ENCODE results near the gene NFIB. TPM values are rescaled to one million over a fixed set of nuclear protein-coding genes. Genes with fewer than 3 reads are reported as not detected.

Gene NFIB
- total and polyA plus RNA-seq, 2 experiments from 2014 or later, result 5.3 to 6.0 TPM

GRCh38 chr9:14340994-14341393 is 27.1 kb upstream of the NFIB start:
- H3K4me1 ChIP-seq (ENCODE audit: insufficient read depth), result no peaks in the 10 kb centered on the region
- DNase-seq, result no peak
- no peak overlapping the region for H3K4me3 ChIP-seq
- no peaks in the 10 kb centered on the region for H4K20me1 ChIP-seq (ENCODE audit: insufficient read depth)
- no peak overlapping the region for H3K27ac ChIP-seq
- no peaks in the 10 kb centered on the region for H3K79me2 ChIP-seq (ENCODE audit: insufficient read depth)
- H3K27me3 ChIP-seq (replicated peaks; ENCODE audit: insufficient read depth), result peaks cover 93% of the 10 kb centered on the region
- no peaks in the 10 kb centered on the region for H3K9me2 ChIP-seq (ENCODE audit: insufficient read depth)
- in situ Hi-C loops (cut with MboI), result no loop called here
- H3F3A ChIP-seq (ENCODE audit: insufficient read depth), result no peaks in the 10 kb centered on the region
- H3K4me2 ChIP-seq (ENCODE audit: unreplicated experiment), result no peak overlapping the region
- TF ChIP-seq EZH2 (IDR thresholded peaks at IDR 0.05; ENCODE audit: insufficient read depth, poor library complexity, severe bottlenecking) (no peak), EZH2phosphoT487 (IDR thresholded peaks at IDR 0.05; ENCODE audit: insufficient read depth, low read depth) (no peak)
- no peak overlapping the region for H3K9ac ChIP-seq
- 27 to 28% methylated on average over 3 of the region's 3 CpGs for WGBS, 2 experiments (ENCODE audit: low coverage in 1 of 2, low lambda C conversion rate in 2 of 2, missing lambda C conversion rate in 2 of 2)
- H2AFZ ChIP-seq, result no peak overlapping the region
- H3K9me3 ChIP-seq (ENCODE audit: low read depth), result no peaks in the 10 kb centered on the region
- H3K36me3 ChIP-seq (ENCODE audit: low read depth), result no peaks in the 10 kb centered on the region

GRCh38 chr9:14340219-14340873 is 26.4 kb upstream of the NFIB start:
- Histone ChIP-seq H3K36me3 (ENCODE audit: low read depth) (no peaks in the 10 kb centered on the region), H3K4me3 (no peak overlapping the region), H4K20me1 (ENCODE audit: insufficient read depth) (no peaks in the 10 kb centered on the region), H3K9me3 (ENCODE audit: low read depth) (no peaks in the 10 kb centered on the region), H3K4me2 (ENCODE audit: unreplicated experiment) (no peak overlapping the region), H3K4me1 (ENCODE audit: insufficient read depth) (no peaks in the 10 kb centered on the region), H3F3A (ENCODE audit: insufficient read depth) (no peaks in the 10 kb centered on the region), H2AFZ (no peak overlapping the region), H3K79me2 (ENCODE audit: insufficient read depth) (no peaks in the 10 kb centered on the region), H3K27ac (no peak overlapping the region), H3K9me2 (ENCODE audit: insufficient read depth) (no peaks in the 10 kb centered on the region), H3K27me3 (replicated peaks; ENCODE audit: insufficient read depth) (peaks cover 94% of the 10 kb centered on the region), H3K9ac (no peak overlapping the region)
- TF ChIP-seq EZH2 (IDR thresholded peaks at IDR 0.05; ENCODE audit: insufficient read depth, poor library complexity, severe bottlenecking), result no peak
- no peak for TF ChIP-seq EZH2phosphoT487 (IDR thresholded peaks at IDR 0.05; ENCODE audit: insufficient read depth, low read depth)
- WGBS, 2 experiments (ENCODE audit: low coverage in 1 of 2, low lambda C conversion rate in 2 of 2, missing lambda C conversion rate in 2 of 2), result 35 to 39% methylated on average over 8 of the region's 8 CpGs
- DNase-seq, result no peak
- in situ Hi-C loops (cut with MboI), result no loop called here

- Histone ChIP-seq H3F3A (ENCODE audit: insufficient read depth) (no peaks in the 10 kb centered on the region), H3K4me2 (ENCODE audit: unreplicated experiment) (no peak overlapping the region), H3K4me1 (ENCODE audit: insufficient read depth) (no peaks in the 10 kb centered on the region), H3K27ac (no peak overlapping the region), H3K4me3 (no peak overlapping the region), H3K79me2 (ENCODE audit: insufficient read depth) (no peaks in the 10 kb centered on the region), H3K36me3 (ENCODE audit: low read depth) (no peaks in the 10 kb centered on the region), H3K9me3 (ENCODE audit: low read depth) (no peaks in the 10 kb centered on the region), H3K9me2 (ENCODE audit: insufficient read depth) (no peaks in the 10 kb centered on the region), H3K27me3 (replicated peaks; ENCODE audit: insufficient read depth) (peaks cover 93% of the 10 kb centered on the region), H3K9ac (no peak overlapping the region), H4K20me1 (ENCODE audit: insufficient read depth) (no peaks in the 10 kb centered on the region), H2AFZ (no peak overlapping the region)
- 22 to 32% methylated on average over 2 of the region's 2 CpGs for WGBS, 2 experiments (ENCODE audit: low coverage in 1 of 2, low lambda C conversion rate in 2 of 2, missing lambda C conversion rate in 2 of 2)
- in situ Hi-C loops (cut with MboI), result no loop called here
- DNase-seq, result peak; percentile 28
- TF ChIP-seq EZH2phosphoT487 (IDR thresholded peaks at IDR 0.05; ENCODE audit: insufficient read depth, low read depth) (no peak), EZH2 (IDR thresholded peaks at IDR 0.05; ENCODE audit: insufficient read depth, poor library complexity, severe bottlenecking) (no peak)
These were observed 25.8 kb upstream of the NFIB start for GRCh38 chr9:14339746-14340145.

GRCh38 chr9:14337615-14338014 is 23.7 kb upstream of the NFIB start:
- no peaks in the 10 kb centered on the region for H3F3A ChIP-seq (ENCODE audit: insufficient read depth)
- no peak overlapping the region for H3K9ac ChIP-seq
- H3K4me2 ChIP-seq (ENCODE audit: unreplicated experiment), result no peak overlapping the region
- no peaks in the 10 kb centered on the region for H3K79me2 ChIP-seq (ENCODE audit: insufficient read depth)
- in situ Hi-C loops (cut with MboI), result no loop called here
- peaks cover 86% of the 10 kb centered on the region for H3K27me3 ChIP-seq (replicated peaks; ENCODE audit: insufficient read depth)
- no peak overlapping the region for H3K4me3 ChIP-seq
- 55 to 57% methylated on average over 4 of the region's 4 CpGs for WGBS, 2 experiments (ENCODE audit: low coverage in 1 of 2, low lambda C conversion rate in 2 of 2, missing lambda C conversion rate in 2 of 2)
- H3K9me2 ChIP-seq (ENCODE audit: insufficient read depth), result no peaks in the 10 kb centered on the region
- H2AFZ ChIP-seq, result no peak overlapping the region
- no peak overlapping the region for H3K27ac ChIP-seq
- DNase-seq, result no peak
- no peaks in the 10 kb centered on the region for H3K9me3 ChIP-seq (ENCODE audit: low read depth)
- H3K36me3 ChIP-seq (ENCODE audit: low read depth), result no peaks in the 10 kb centered on the region
- TF ChIP-seq EZH2phosphoT487 (IDR thresholded peaks at IDR 0.05; ENCODE audit: insufficient read depth, low read depth) (no peak), EZH2 (IDR thresholded peaks at IDR 0.05; ENCODE audit: insufficient read depth, poor library complexity, severe bottlenecking) (no peak)
- no peaks in the 10 kb centered on the region for H3K4me1 ChIP-seq (ENCODE audit: insufficient read depth)
- no peaks in the 10 kb centered on the region for H4K20me1 ChIP-seq (ENCODE audit: insufficient read depth)

Data from GM23248 (cell line).